K562 (cell line): ENCODE data around the gene TP53BP2. TPM values are rescaled to one million over a fixed set of nuclear protein-coding genes. Genes with fewer than 3 reads are reported as not detected.

Experiments
- ATAC-seq: fragments of 200-7000 bp; cut with Tn5 transposase; 3 replicates; pipeline ENCODE4 v1.9.1; 2020; ENCODE audit warnings: moderate library complexity
- BruUV-seq: library from RNA; stranded (reverse); fragments of 400-500 nt; replicated peaks from 2 replicates; lab custom pipeline; 2021; lab: Mats Ljungman, UMichigan
- CTCF ChIA-PET: fragments of 300-600 bp; formaldehyde crosslinking; extraction: SDS; loops from one replicate; lab custom pipeline; 2021; ENCODE audit warnings: low intra/inter-chr PET ratio; lab: Yijun Ruan, JAX
- POLR2A ChIA-PET: fragments of 300-600, 350-650 bp; sonication (Branson Sonifier 250); formaldehyde crosslinking; extraction: SDS; loops from one replicate; lab custom pipeline; 2021; ENCODE audit warnings: antibody characterized with exemption, inconsistent platforms; lab: Yijun Ruan, JAX
- DNase-seq, 4 experiments: peaks; one replicate each; pipeline versions ENCODE4 v3.0.0 to v3.0.0-alpha.2; 2011 to 2018; ENCODE audit warnings: low spot score in 3 of 4, mixed read lengths in 3 of 4; ENCODE audit errors: extremely low read depth in 1 of 4
- FAIRE-seq: peaks from 2 replicates; lab custom pipeline; 2011; peaks lifted over from hg19 to GRCh38; lab: Jason Lieb, UNC
- H2AFZ ChIP-seq: 2 replicates; pipeline ENCODE4 v1.6.0; 2011; ENCODE audit warnings: low read depth, low read length, control low read depth, inconsistent platforms
- H3K27ac ChIP-seq: fragments of 200-600 bp; 3 replicates; pipeline ENCODE4 v1.8.0; 2011; ENCODE audit warnings: low read depth, mild to moderate bottlenecking, control low read depth, inconsistent platforms, low read length, moderate library complexity, mixed read lengths; ENCODE audit errors: extremely low read depth
- H3K27me3 ChIP-seq, 2 experiments: fragments of 300-600 bp in 1 of 2; 2 replicates in 1 of 2; 3 replicates in 1 of 2; pipeline versions ENCODE4 v1.6.0 to v1.8.0; 2011; ENCODE audit warnings: inconsistent platforms in 2 of 2, low read length in 2 of 2, mild to moderate bottlenecking in 1 of 2, mixed read lengths in 1 of 2, moderate library complexity in 1 of 2; ENCODE audit not compliant: control insufficient read depth in 2 of 2, insufficient read depth in 2 of 2
- H3K36me3 ChIP-seq: fragments of 300-600 bp; 3 replicates; pipeline ENCODE4 v1.8.0; 2011; ENCODE audit warnings: mild to moderate bottlenecking, low read length, inconsistent platforms; ENCODE audit not compliant: control insufficient read depth, insufficient read depth
- H3K4me1 ChIP-seq, 2 experiments: fragments of 200-600 bp in 1 of 2; replicated peaks in 1 of 2; 2 replicates in 1 of 2; 3 replicates in 1 of 2; pipeline versions ENCODE4 v1.5.1 to v1.8.0; 2011; ENCODE audit warnings: inconsistent platforms in 2 of 2, low read length in 2 of 2, mild to moderate bottlenecking in 1 of 2, mixed read lengths in 1 of 2, moderate library complexity in 1 of 2; ENCODE audit not compliant: control insufficient read depth in 2 of 2, insufficient read depth in 2 of 2
- H3K4me2 ChIP-seq: 2 replicates; pipeline ENCODE4 v1.6.1; 2011; ENCODE audit warnings: low read length, control low read depth, inconsistent platforms, mixed read lengths; ENCODE audit not compliant: insufficient read depth
- H3K4me3 ChIP-seq: fragments of 200-600 bp; sonication (generic), shearing (Covaris generic); 2 replicates; pipeline ENCODE4 v1.5.1; 2016; ENCODE audit warnings: control low read depth, inconsistent platforms
- H3K79me2 ChIP-seq: fragments of 200-600 bp; 3 replicates; pipeline ENCODE4 v1.8.0; 2011; ENCODE audit warnings: low read length, inconsistent platforms; ENCODE audit not compliant: control insufficient read depth, insufficient read depth
- H3K9ac ChIP-seq, 2 experiments: 2 replicates each; pipeline versions ENCODE4 v1.6.0 to v1.6.1; 2011; ENCODE audit warnings: low read depth in 2 of 2, low read length in 2 of 2, control low read depth in 1 of 2, inconsistent platforms in 1 of 2, mild to moderate bottlenecking in 1 of 2, mixed read lengths in 1 of 2; ENCODE audit not compliant: insufficient read depth in 1 of 2
- H3K9me1 ChIP-seq: one replicate; pipeline ENCODE4 v1.6.0; 2011; ENCODE audit warnings: inconsistent platforms, mild to moderate bottlenecking, low read length, moderate library complexity; ENCODE audit not compliant: control insufficient read depth, insufficient read depth
- H3K9me3 ChIP-seq: replicated peaks from 2 replicates; pipeline ENCODE4 v1.5.1; 2011; ENCODE audit warnings: low read depth, low read length, inconsistent platforms; ENCODE audit not compliant: control insufficient read depth, insufficient read depth
- H4K20me1 ChIP-seq: replicated peaks from 2 replicates; pipeline ENCODE4 v1.6.1; 2011; ENCODE audit warnings: low read length, inconsistent platforms, mixed read lengths; ENCODE audit not compliant: control insufficient read depth, insufficient read depth
- ARID1B ChIP-seq: fragments of 450-650 bp; IDR thresholded peaks from 2 replicates; pipeline ENCODE4 v1.6.1; 2016; ENCODE audit warnings: antibody characterized with exemption, mild to moderate bottlenecking, inconsistent platforms
- CBFA2T2 ChIP-seq: fragments of 450-650 bp; conservative IDR thresholded peaks from 2 replicates; pipeline ENCODE4 v1.6.1; 2017; ENCODE audit warnings: mild to moderate bottlenecking
- CREB3 ChIP-seq: fragments of 450-650 bp; conservative IDR thresholded peaks from 2 replicates; pipeline ENCODE4 v1.6.1; 2016; ENCODE audit warnings: missing genetic modification characterization, low read depth, mild to moderate bottlenecking, missing compliant biosample characterization, moderate library complexity
- ETS1 ChIP-seq: conservative IDR thresholded peaks from 2 replicates; pipeline ENCODE4 v1.6.1; 2011; ENCODE audit warnings: low read depth, mild to moderate bottlenecking, low read length; ENCODE audit not compliant: control insufficient read depth
- GATA2 ChIP-seq: sonication (generic); formaldehyde crosslinking; IDR thresholded peaks from 2 replicates; pipeline ENCODE4 v1.4.0; 2020; ENCODE audit warnings: mild to moderate bottlenecking, missing genetic modification reagents
- MTA2 ChIP-seq: fragments of 450-650 bp; IDR thresholded peaks from 2 replicates; pipeline ENCODE4 v1.6.1; 2016; ENCODE audit warnings: low read depth
- NFIC ChIP-seq: fragments of 450-650 bp; IDR thresholded peaks from 2 replicates; pipeline ENCODE4 v1.6.1; 2017; ENCODE audit warnings: mild to moderate bottlenecking, inconsistent platforms
- PHB2 ChIP-seq: fragments of 450-650 bp; IDR thresholded peaks from 2 replicates; pipeline ENCODE4 v1.6.1; 2017; ENCODE audit warnings: low read depth
- SETDB1 ChIP-seq: IDR thresholded peaks from one replicate; pipeline ENCODE4 v1.6.1; 2012; ENCODE audit warnings: low read length, control low read depth, inconsistent platforms
- SMARCC2 ChIP-seq: fragments of 450-650 bp; IDR thresholded peaks from 2 replicates; pipeline ENCODE4 v1.6.1; 2017; ENCODE audit warnings: antibody characterized with exemption, moderate library complexity, mild to moderate bottlenecking, low read depth
- SOX6 ChIP-seq: fragments of 450-650 bp; IDR thresholded peaks from 2 replicates; pipeline ENCODE4 v1.6.1; 2014; ENCODE audit warnings: mild to moderate bottlenecking
- TEAD1 ChIP-seq, 2 experiments: fragments of 450-650 bp in 1 of 2; sonication (generic) in 1 of 2; formaldehyde crosslinking; IDR thresholded peaks; 2 replicates each; pipeline versions ENCODE4 v1.4.0 to v1.8.0; 2020 to 2022; ENCODE audit warnings: mild to moderate bottlenecking in 2 of 2, missing genetic modification reagents in 1 of 2
- TRIM24 ChIP-seq, 2 experiments: fragments of 450-650 bp; IDR thresholded peaks; 2 replicates each; pipeline ENCODE4 v1.6.1; 2016
- ZBED1 ChIP-seq: IDR thresholded peaks from 2 replicates; pipeline ENCODE4 v1.6.1; 2014
- WGBS: fragments of 100-300 bp; shearing (Covaris generic); methylation state at CpG from one replicate; pipeline ENCODE4 v1.1.6; 2016; ENCODE audit warnings: low coverage, mixed read lengths; ENCODE audit not compliant: insufficient coverage; ENCODE audit errors: missing lambda C conversion rate; 5-methylcytosine and 5-hydroxymethylcytosine counted together
- in situ Hi-C: fragments of 300-500 bp; cut with MboI; formaldehyde crosslinking; loops from 4 replicates; pipeline ENCODE4 v1.15.0; 2018; ENCODE audit warnings: inconsistent platforms, mixed read lengths
- intact Hi-C: fragments of 100-400 bp; cut with micrococcal nuclease; formaldehyde crosslinking; loops from 2 replicates; pipeline ENCODE4 v1.14.2; 2022
- polyA plus RNA-seq, 8 experiments: library from polyadenylated mRNA; depleted of rRNA in 4 of 8; stranded (reverse) in 5 of 8; unstranded in 3 of 8; fragments of >200 nt; fragmentation: Nextera tagmentation in 2 of 8; fragmentation: Illumina TruSeq in 1 of 8; extraction: Ambion mirVana in 2 of 8; extraction: Trizol in 1 of 8; gene quantifications; 2 replicates each; pipeline versions ENCODE4 v1.2.1 to v1.2.3, GENCODE V29; 2011 to 2014; ENCODE audit warnings: inconsistent platforms in 1 of 8, missing spikeins in 1 of 8
- total RNA-seq, 7 experiments: library from RNA; depleted of rRNA in 6 of 7; stranded (reverse); fragments of >200 nt in 6 of 7; fragmentation: Illumina TruSeq in 2 of 7; extraction: Trizol in 2 of 7; gene quantifications; 2 replicates each; pipeline versions ENCODE4 v1.2.1 to v1.2.3, GENCODE V29; 2011 to 2021; ENCODE audit warnings: low replicate concordance in 1 of 7
- TF ChIP-seq, protein P1 (sequence below): fragments of 200-800 bp; sonication (Bioruptor generic); IDR thresholded peaks from 2 replicates; pipeline ENCODE4 v1.6.1; 2017; ENCODE audit warnings: missing genetic modification characterization, missing compliant biosample characterization
- TF ChIP-seq, protein P2 (sequence below), 2 experiments: fragments of 200-800 bp in 1 of 2; sonication (Bioruptor generic) in 1 of 2; sonication (generic) in 1 of 2; formaldehyde crosslinking in 1 of 2; IDR thresholded peaks in 1 of 2; conservative IDR thresholded peaks in 1 of 2; 2 replicates each; pipeline versions ENCODE4 v1.5.0 to v1.6.1; 2016 to 2020; ENCODE audit warnings: missing compliant biosample characterization in 1 of 2, missing genetic modification characterization in 1 of 2, missing genetic modification reagents in 1 of 2

TP53BP2 gene
- total and polyA plus RNA-seq, 9 of the 15 experiments (the other 6 are each of a cell fraction or from before 2014, with no cell fraction given): 17.0 to 69.6 (median 40.1) TPM

GRCh38 chr1:223870617-223871574 lies 25.1 kb upstream of the TP53BP2 start:
- WGBS: 46% methylated on average over 14 of the region's 14 CpGs
- no peak overlapping the region for H3K4me3 ChIP-seq
- in situ Hi-C loops: no loop called here
- H3K4me1 ChIP-seq: peaks cover 9 to 22% of the 10 kb centered on the region in 2 experiments; a peak in 3 of 5 replicates
- DNase-seq (peak in 2 of 4 experiments; percentile 34 to 90), ATAC-seq (peak; percentile 83), FAIRE-seq (peak; percentile 83)
- intact Hi-C loops: no loop called here
- CTCF ChIA-PET: no interaction called here
- no peaks in the 10 kb centered on the region for H3K9me1 ChIP-seq
- no peaks in the 10 kb centered on the region for H3K27me3 ChIP-seq
- H3K36me3 ChIP-seq: no peaks in the 10 kb centered on the region
- H3K79me2 ChIP-seq: no peaks in the 10 kb centered on the region
- H3K9me3 ChIP-seq: peaks cover 10% of the 10 kb centered on the region
- peak overlapping the region; percentile 45; the same call in 2 of the 3 replicates for H3K27ac ChIP-seq
- no peaks in the 10 kb centered on the region for H4K20me1 ChIP-seq
- peak overlapping the region in 1 of 2 experiments; percentile 36; a peak in 1 of 4 replicates for H3K9ac ChIP-seq
- POLR2A ChIA-PET: interaction anchor here (0.7 kb wide), 1 partner anchor 175 kb away, joined by 3 read pairs; no protein-coding TSS in a partner anchor
- BruUV-seq: no TSS peak
- peak overlapping the region; percentile 75 for H2AFZ ChIP-seq
- peak overlapping the region; percentile 49 for H3K4me2 ChIP-seq
- peak; percentile 94 to 95 for TF ChIP-seq TRIM24 (IDR thresholded peaks at IDR 0.05)
- no peak for TF ChIP-seq SETDB1
- TF ChIP-seq TEAD1 (CRISPR knock-in tag; IDR thresholded peaks at IDR 0.05): 0 out of 4 replicates have a peak, but pooled peaks of 1 of the 2 experiments have one; percentile 51
- TF ChIP-seq CREB3 (tag): peak; percentile 56; the same call in 1 of the 2 replicates
- peak; percentile 97 for TF ChIP-seq CBFA2T2
- peak; percentile 60; the same call in 1 of the 2 replicates for TF ChIP-seq SOX6
- TF ChIP-seq, protein P1, sequence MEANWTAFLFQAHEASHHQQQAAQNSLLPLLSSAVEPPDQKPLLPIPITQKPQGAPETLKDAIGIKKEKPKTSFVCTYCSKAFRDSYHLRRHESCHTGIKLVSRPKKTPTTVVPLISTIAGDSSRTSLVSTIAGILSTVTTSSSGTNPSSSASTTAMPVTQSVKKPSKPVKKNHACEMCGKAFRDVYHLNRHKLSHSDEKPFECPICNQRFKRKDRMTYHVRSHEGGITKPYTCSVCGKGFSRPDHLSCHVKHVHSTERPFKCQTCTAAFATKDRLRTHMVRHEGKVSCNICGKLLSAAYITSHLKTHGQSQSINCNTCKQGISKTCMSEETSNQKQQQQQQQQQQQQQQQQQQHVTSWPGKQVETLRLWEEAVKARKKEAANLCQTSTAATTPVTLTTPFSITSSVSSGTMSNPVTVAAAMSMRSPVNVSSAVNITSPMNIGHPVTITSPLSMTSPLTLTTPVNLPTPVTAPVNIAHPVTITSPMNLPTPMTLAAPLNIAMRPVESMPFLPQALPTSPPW (CRISPR knock-in tag): peak; percentile 78
- peak; percentile 55; the same call in 1 of the 2 replicates for TF ChIP-seq SMARCC2
- TF ChIP-seq, protein P2, sequence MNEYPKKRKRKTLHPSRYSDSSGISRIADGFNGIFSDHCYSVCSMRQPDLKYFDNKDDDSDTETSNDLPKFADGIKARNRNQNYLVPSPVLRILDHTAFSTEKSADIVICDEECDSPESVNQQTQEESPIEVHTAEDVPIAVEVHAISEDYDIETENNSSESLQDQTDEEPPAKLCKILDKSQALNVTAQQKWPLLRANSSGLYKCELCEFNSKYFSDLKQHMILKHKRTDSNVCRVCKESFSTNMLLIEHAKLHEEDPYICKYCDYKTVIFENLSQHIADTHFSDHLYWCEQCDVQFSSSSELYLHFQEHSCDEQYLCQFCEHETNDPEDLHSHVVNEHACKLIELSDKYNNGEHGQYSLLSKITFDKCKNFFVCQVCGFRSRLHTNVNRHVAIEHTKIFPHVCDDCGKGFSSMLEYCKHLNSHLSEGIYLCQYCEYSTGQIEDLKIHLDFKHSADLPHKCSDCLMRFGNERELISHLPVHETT (CRISPR knock-in tag; conservative IDR thresholded peaks at IDR 0.05 in 1 of 2, IDR thresholded peaks at IDR 0.05 in 1 of 2): peak in 1 of 2 experiments; percentile 73; a peak in 1 of 4 replicates
- peak; percentile 79 for TF ChIP-seq MTA2
- TF ChIP-seq NFIC: peak; percentile 83
- no peak for TF ChIP-seq ZBED1
- peak; percentile 65; the same call in 1 of the 2 replicates for TF ChIP-seq PHB2
- TF ChIP-seq GATA2: peak; percentile 92
- TF ChIP-seq ARID1B: peak; percentile 91
- 0 out of 2 replicates have a peak, but pooled peaks have one; percentile 49 for TF ChIP-seq ETS1
